OCI-LY3 (cell line): ENCODE results near the gene AIG1.

Experiments used
- H2AFZ ChIP-seq: fragments of 200-600, 300-600 bp; shearing (Covaris generic); 2 replicates; pipeline ENCODE4 v1.6.0; 2014; ENCODE audit warnings: antibody characterized with exemption, low read depth, low read length
- H3K27ac ChIP-seq: fragments of 200-600, 300-600 bp; sonication (generic); 2 replicates; pipeline ENCODE4 v1.5.1; 2014; ENCODE audit warnings: mild to moderate bottlenecking, low read length, moderate library complexity, mixed read lengths
- H3K27me3 ChIP-seq: fragments of 200-600, 300-600 bp; sonication (generic); 2 replicates; pipeline ENCODE4 v1.6.1; 2014; ENCODE audit warnings: low read depth, low read length, mixed read lengths
- H3K36me3 ChIP-seq: fragments of 200-600, 300-600 bp; sonication (generic); replicated peaks from 2 replicates; pipeline ENCODE3; 2014; ENCODE audit warnings: low read depth, low read length, mixed read lengths
- H3K4me1 ChIP-seq: fragments of 300-600, 200-600 bp; sonication (generic); 2 replicates; pipeline ENCODE4 v1.6.1; 2014; ENCODE audit warnings: low read length, mixed read lengths
- H3K4me2 ChIP-seq: fragments of 200-600, 300-600 bp; sonication (generic); 2 replicates; pipeline ENCODE4 v1.6.1; 2014; ENCODE audit warnings: low read length, mixed read lengths
- H3K4me3 ChIP-seq: fragments of 300-600, 200-600 bp; sonication (generic); 2 replicates; pipeline ENCODE4 v1.5.1; 2014; ENCODE audit warnings: antibody characterized with exemption, mild to moderate bottlenecking, low read length, moderate library complexity
- H3K79me2 ChIP-seq: fragments of 300-600, 200-600 bp; shearing (Covaris generic); 2 replicates; pipeline ENCODE4 v1.6.1; 2014; ENCODE audit warnings: mild to moderate bottlenecking, low read length, mixed read lengths
- H3K9ac ChIP-seq: fragments of 300-600, 200-600 bp; shearing (Covaris generic); 2 replicates; pipeline ENCODE4 v1.6.0; 2014; ENCODE audit warnings: mild to moderate bottlenecking, low read length, moderate library complexity
- H3K9me3 ChIP-seq: fragments of 200-600, 300-600 bp; shearing (Covaris generic); 2 replicates; pipeline ENCODE4 v1.6.1; 2014; ENCODE audit warnings: low read length, mixed read lengths; ENCODE audit not compliant: insufficient read depth
- H4K20me1 ChIP-seq: fragments of 200-600, 300-600 bp; sonication (generic); 2 replicates; pipeline ENCODE4 v1.6.1; 2016; ENCODE audit warnings: low read length, mixed read lengths; ENCODE audit not compliant: insufficient read depth
- EZH2phosphoT487 ChIP-seq: fragments of 200-600 bp; shearing (Covaris generic); IDR thresholded peaks from 2 replicates; pipeline ENCODE4 v1.6.1; 2018; ENCODE audit warnings: antibody characterized with exemption, mixed run types, low read depth
- TF ChIP-seq, protein P1 (sequence below): fragments of 200-600, 300-600 bp; sonication (generic); IDR thresholded peaks from 2 replicates; pipeline ENCODE4 v1.5.1; 2014; ENCODE audit warnings: antibody characterized with exemption, low read length, low read depth

The AIG1 gene

DNA sequence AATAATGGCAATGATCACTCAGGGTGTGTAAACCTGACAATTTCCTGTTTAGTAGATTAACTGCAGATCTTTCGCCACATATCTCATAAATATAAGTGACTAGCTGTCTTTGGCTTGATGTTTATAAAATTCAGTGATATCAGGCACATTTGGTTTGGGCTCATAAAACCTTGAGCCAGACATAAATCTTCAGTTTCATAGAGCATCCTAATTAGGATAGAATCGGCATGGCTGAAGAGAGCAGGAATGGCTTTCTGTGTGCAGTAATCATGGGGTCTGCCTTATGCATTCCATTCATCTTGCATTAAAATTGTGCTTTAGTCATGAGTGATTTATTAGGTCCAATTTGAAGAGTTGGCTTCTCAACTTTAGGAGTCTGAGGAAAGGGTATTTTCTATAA, 27.2 kb downstream of the AIG1 start:
- TF ChIP-seq, protein P1, sequence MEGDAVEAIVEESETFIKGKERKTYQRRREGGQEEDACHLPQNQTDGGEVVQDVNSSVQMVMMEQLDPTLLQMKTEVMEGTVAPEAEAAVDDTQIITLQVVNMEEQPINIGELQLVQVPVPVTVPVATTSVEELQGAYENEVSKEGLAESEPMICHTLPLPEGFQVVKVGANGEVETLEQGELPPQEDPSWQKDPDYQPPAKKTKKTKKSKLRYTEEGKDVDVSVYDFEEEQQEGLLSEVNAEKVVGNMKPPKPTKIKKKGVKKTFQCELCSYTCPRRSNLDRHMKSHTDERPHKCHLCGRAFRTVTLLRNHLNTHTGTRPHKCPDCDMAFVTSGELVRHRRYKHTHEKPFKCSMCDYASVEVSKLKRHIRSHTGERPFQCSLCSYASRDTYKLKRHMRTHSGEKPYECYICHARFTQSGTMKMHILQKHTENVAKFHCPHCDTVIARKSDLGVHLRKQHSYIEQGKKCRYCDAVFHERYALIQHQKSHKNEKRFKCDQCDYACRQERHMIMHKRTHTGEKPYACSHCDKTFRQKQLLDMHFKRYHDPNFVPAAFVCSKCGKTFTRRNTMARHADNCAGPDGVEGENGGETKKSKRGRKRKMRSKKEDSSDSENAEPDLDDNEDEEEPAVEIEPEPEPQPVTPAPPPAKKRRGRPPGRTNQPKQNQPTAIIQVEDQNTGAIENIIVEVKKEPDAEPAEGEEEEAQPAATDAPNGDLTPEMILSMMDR, result no peak
- no peak for TF ChIP-seq EZH2phosphoT487
- Histone ChIP-seq H3K79me2 (no peaks in the 10 kb centered on the region), H3K36me3 (no peaks in the 10 kb centered on the region)

GRCh38 chr6:143090314-143091044, 29.8 kb downstream of the AIG1 start:
- Histone ChIP-seq H3K9me3 (no peaks in the 10 kb centered on the region), H4K20me1 (no peaks in the 10 kb centered on the region), H3K4me1 (no peaks in the 10 kb centered on the region), H3K36me3 (no peaks in the 10 kb centered on the region), H3K4me2 (no peak overlapping the region), H3K4me3 (no peak overlapping the region), H2AFZ (no peak overlapping the region), H3K27me3 (no peaks in the 10 kb centered on the region), H3K79me2 (no peaks in the 10 kb centered on the region), H3K27ac (no peak overlapping the region), H3K9ac (no peak overlapping the region)
- TF ChIP-seq EZH2phosphoT487, result no peak
- TF ChIP-seq, protein P1, result no peak

More for the DNA sequence above, 27.2 kb downstream of the AIG1 start:
- Histone ChIP-seq H3K9ac (no peak overlapping the region), H2AFZ (no peak overlapping the region), H4K20me1 (no peaks in the 10 kb centered on the region), H3K9me3 (no peaks in the 10 kb centered on the region), H3K4me3 (no peak overlapping the region), H3K27me3 (no peaks in the 10 kb centered on the region), H3K27ac (no peak overlapping the region), H3K4me1 (no peaks in the 10 kb centered on the region), H3K4me2 (no peak overlapping the region)

DNA sequence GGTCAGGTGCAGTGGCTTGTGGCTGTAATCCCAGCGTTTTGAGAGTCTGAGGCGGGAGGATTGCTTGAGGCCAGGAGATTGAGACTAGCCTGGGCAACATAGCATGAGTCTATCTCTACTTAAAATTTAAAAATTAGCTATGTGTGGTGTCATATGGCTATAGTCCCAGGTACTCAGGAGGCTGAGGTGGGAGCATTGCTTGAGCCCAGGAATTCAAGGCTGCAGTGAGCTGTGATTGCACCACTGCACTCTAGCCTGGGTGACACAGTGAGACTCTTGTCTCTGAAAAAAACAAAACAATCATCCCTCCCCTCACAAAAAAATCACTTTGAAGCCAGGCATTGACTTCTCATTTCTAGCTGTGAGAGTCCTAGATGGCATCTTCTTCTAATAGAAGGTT, 32.1 kb downstream of the AIG1 start:
- no peaks in the 10 kb centered on the region for H3K36me3 ChIP-seq
- TF ChIP-seq EZH2phosphoT487, result no peak
- TF ChIP-seq, protein P1, result no peak
- H3K4me2 ChIP-seq, result no peak overlapping the region
- peaks cover 9% of the 10 kb centered on the region for H3K4me1 ChIP-seq
- no peaks in the 10 kb centered on the region for H4K20me1 ChIP-seq
- no peak overlapping the region for H2AFZ ChIP-seq
- no peak overlapping the region for H3K4me3 ChIP-seq
- H3K9me3 ChIP-seq, result no peaks in the 10 kb centered on the region
- H3K27ac ChIP-seq, result no peak overlapping the region
- H3K9ac ChIP-seq, result no peak overlapping the region
- H3K79me2 ChIP-seq, result no peaks in the 10 kb centered on the region
- no peaks in the 10 kb centered on the region for H3K27me3 ChIP-seq

- Histone ChIP-seq H3K4me2 (no peak overlapping the region), H3K79me2 (no peaks in the 10 kb centered on the region), H3K27me3 (no peaks in the 10 kb centered on the region), H3K4me3 (no peak overlapping the region), H3K4me1 (peaks cover 14% of the 10 kb centered on the region), H3K27ac (no peak overlapping the region), H3K9ac (no peak overlapping the region), H3K36me3 (no peaks in the 10 kb centered on the region), H3K9me3 (no peaks in the 10 kb centered on the region), H4K20me1 (no peaks in the 10 kb centered on the region), H2AFZ (no peak overlapping the region)
- TF ChIP-seq EZH2phosphoT487, result no peak
- TF ChIP-seq, protein P1, result no peak
Measured at GRCh38 chr6:143093290-143093689, 32.6 kb downstream of the AIG1 start.
